Suprapubic skin (tissue), 4 donors: ENCODE data around the gene NEMP1. TPM values are rescaled to one million over a fixed set of nuclear protein-coding genes. Genes with fewer than 3 reads are reported as not detected.
"Not testable (repeated sequence)": the region's sequence is repeated elsewhere in the genome, so short reads cannot be mapped to it uniquely, and the experiment has no call there.

Experiments
- DNase-seq, 2 donors: peaks; one replicate each; pipeline ENCODE4 v3.0.0-alpha.2; 2019; ENCODE audit warnings: low spot score in 2 of 2
- H3K27ac ChIP-seq: fragments of 200-600 bp; sonication (generic); one replicate; pipeline ENCODE4 v1.5.1; 2019
- H3K27me3 ChIP-seq: fragments of 200-600 bp; sonication (generic); one replicate; pipeline ENCODE4 v1.5.1; 2019
- H3K36me3 ChIP-seq: fragments of 200-600 bp; sonication (generic); one replicate; pipeline ENCODE4 v1.5.1; 2019
- H3K4me1 ChIP-seq: fragments of 200-600 bp; sonication (generic); one replicate; pipeline ENCODE4 v1.5.1; 2019
- H3K4me3 ChIP-seq: fragments of 200-600 bp; sonication (generic); one replicate; pipeline ENCODE4 v1.5.1; 2019; ENCODE audit warnings: mild to moderate bottlenecking
- H3K9me3 ChIP-seq: fragments of 200-600 bp; sonication (generic); one replicate; pipeline ENCODE4 v1.5.1; 2019
- EP300 ChIP-seq: sonication (generic); formaldehyde crosslinking; IDR thresholded peaks from one replicate; pipeline ENCODE4 v1.6.1; 2017; ENCODE audit warnings: antibody characterized with exemption
- POLR2A ChIP-seq, 2 donors: fragments of 450-650 bp; IDR thresholded peaks; one replicate each; pipeline ENCODE4 v1.6.1; 2017; ENCODE audit warnings: antibody characterized with exemption in 2 of 2, mild to moderate bottlenecking in 2 of 2, moderate library complexity in 2 of 2
- POLR2AphosphoS5 ChIP-seq, 3 donors: sonication (generic); formaldehyde crosslinking; IDR thresholded peaks; one replicate each; pipeline ENCODE4 v1.6.1; 2017; ENCODE audit warnings: antibody characterized with exemption in 3 of 3
- WGBS: methylation state at CpG from one replicate; pipeline ENCODE4 v1.1.5; 2018; 5-methylcytosine and 5-hydroxymethylcytosine counted together
- total RNA-seq, 4 donors: library from RNA; depleted of rRNA; stranded (reverse); fragments of >200 nt; gene quantifications; one replicate each; pipeline ENCODE4 v1.1.0, GENCODE V29; 2016
- TF ChIP-seq, protein P1 (sequence below), 2 donors: fragments of 200-600 bp in 1 of 2; fragments of 450-650 bp in 1 of 2; sonication (generic) in 1 of 2; IDR thresholded peaks; one replicate each; pipeline ENCODE4 v1.5.1; 2016 to 2019; ENCODE audit warnings: antibody characterized with exemption in 2 of 2, mild to moderate bottlenecking in 1 of 2, moderate library complexity in 1 of 2

The NEMP1 gene
- total RNA-seq, 4 donors from 2014 or later = 6.5 to 31.2 (median 9.5) TPM

- H3K4me3 ChIP-seq = no peak overlapping the region
- H3K4me1 ChIP-seq = peaks cover 14% of the 10 kb centered on the region
- H3K27ac ChIP-seq = no peak overlapping the region
- DNase-seq = no peak
- H3K27me3 ChIP-seq = no peaks in the 10 kb centered on the region
- peaks cover 11% of the 10 kb centered on the region for H3K36me3 ChIP-seq
- WGBS = 93% methylated on average over 2 of the region's 2 CpGs
- TF ChIP-seq, protein P1, sequence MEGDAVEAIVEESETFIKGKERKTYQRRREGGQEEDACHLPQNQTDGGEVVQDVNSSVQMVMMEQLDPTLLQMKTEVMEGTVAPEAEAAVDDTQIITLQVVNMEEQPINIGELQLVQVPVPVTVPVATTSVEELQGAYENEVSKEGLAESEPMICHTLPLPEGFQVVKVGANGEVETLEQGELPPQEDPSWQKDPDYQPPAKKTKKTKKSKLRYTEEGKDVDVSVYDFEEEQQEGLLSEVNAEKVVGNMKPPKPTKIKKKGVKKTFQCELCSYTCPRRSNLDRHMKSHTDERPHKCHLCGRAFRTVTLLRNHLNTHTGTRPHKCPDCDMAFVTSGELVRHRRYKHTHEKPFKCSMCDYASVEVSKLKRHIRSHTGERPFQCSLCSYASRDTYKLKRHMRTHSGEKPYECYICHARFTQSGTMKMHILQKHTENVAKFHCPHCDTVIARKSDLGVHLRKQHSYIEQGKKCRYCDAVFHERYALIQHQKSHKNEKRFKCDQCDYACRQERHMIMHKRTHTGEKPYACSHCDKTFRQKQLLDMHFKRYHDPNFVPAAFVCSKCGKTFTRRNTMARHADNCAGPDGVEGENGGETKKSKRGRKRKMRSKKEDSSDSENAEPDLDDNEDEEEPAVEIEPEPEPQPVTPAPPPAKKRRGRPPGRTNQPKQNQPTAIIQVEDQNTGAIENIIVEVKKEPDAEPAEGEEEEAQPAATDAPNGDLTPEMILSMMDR (IDR thresholded peaks at IDR 0.05) = no peak
- TF ChIP-seq POLR2AphosphoS5 (IDR thresholded peaks at IDR 0.05) = no peak
- no peak for TF ChIP-seq EP300
- no peak for TF ChIP-seq POLR2A (IDR thresholded peaks at IDR 0.05)
- H3K9me3 ChIP-seq = no peaks in the 10 kb centered on the region
These were observed 12.3 kb downstream of the NEMP1 start for GRCh38 chr12:57066245-57066644.

DNA sequence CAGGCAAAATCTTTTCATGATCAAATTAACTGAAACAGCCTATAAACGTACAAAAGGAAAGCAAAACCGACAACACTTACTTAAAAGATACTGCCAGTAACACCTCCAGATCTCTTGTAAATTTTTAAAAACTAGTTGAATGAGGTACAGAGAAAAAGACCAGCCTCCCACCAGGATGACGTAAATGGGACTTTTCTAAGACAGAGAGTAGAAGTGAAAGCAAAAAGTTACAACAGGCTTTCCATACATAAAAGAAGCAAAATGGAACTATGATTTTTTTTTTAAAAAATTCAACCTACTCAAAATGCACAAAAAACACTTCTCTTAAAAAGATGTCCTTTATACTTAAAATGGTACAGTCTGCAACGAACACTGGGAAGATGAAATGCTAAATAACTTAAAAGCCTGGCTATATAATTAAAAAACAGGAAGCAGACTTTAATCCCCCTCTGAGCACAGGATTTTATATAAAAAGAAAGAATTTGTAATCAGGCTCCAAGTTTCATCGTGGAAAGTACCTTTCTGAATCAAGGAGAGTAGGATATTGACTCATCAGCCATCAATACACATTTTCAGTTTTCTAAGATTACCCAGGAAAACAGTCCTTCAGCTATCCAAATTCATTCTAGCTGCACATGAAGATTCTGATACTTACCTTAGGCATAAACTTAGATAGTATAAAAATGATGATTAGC, 14.5 kb downstream of the NEMP1 start:
- peaks cover 16% of the 10 kb centered on the region for H3K36me3 ChIP-seq
- no peaks in the 10 kb centered on the region for H3K27me3 ChIP-seq
- DNase-seq = no peak
- H3K27ac ChIP-seq = no peak overlapping the region
- no peaks in the 10 kb centered on the region for H3K9me3 ChIP-seq
- TF ChIP-seq POLR2AphosphoS5 (IDR thresholded peaks at IDR 0.05) (no peak), EP300 (no peak), POLR2A (IDR thresholded peaks at IDR 0.05) (no peak)
- TF ChIP-seq, protein P1 (IDR thresholded peaks at IDR 0.05) = no peak
- WGBS = 66% methylated on average over 5 of the region's 5 CpGs
- no peak overlapping the region for H3K4me3 ChIP-seq
- peaks cover 3% of the 10 kb centered on the region for H3K4me1 ChIP-seq

DNA sequence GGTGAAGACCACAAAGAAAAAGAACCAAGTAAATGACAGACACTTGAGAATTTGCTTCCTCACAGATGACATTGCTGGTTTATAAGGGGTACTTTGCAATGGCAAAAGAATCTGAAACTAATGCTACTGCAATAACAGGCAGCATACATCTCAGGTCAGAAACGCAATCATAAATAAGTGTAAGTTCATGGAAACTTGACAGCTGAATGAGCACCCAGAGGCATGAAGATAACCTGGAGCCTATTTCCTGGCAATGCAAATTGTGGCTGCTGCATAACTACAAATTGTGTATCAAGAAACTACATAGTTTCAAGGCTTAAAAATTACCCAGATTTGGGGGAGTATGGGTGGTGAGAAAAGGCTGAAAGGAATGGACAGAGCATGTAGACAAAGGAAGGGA, 20.1 kb downstream of the NEMP1 start:
- H3K4me3 ChIP-seq = no peak overlapping the region
- no peaks in the 10 kb centered on the region for H3K27me3 ChIP-seq
- H3K4me1 ChIP-seq = no peaks in the 10 kb centered on the region
- no peaks in the 10 kb centered on the region for H3K9me3 ChIP-seq
- TF ChIP-seq, protein P1 (IDR thresholded peaks at IDR 0.05) = no peak
- TF ChIP-seq POLR2AphosphoS5 (IDR thresholded peaks at IDR 0.05) (no peak), EP300 (no peak), POLR2A (IDR thresholded peaks at IDR 0.05) (no peak)
- WGBS = 96% methylated on average over 1 of the region's 1 CpG
- DNase-seq = no peak
- H3K27ac ChIP-seq = no peak overlapping the region
- H3K36me3 ChIP-seq = peaks cover 37% of the 10 kb centered on the region

GRCh38 chr12:57057067-57057751, 21.4 kb downstream of the NEMP1 start:
- WGBS = 81% methylated on average over 6 of the region's 6 CpGs
- no peaks in the 10 kb centered on the region for H3K4me1 ChIP-seq
- H3K36me3 ChIP-seq = peaks cover 37% of the 10 kb centered on the region
- no peak overlapping the region for H3K27ac ChIP-seq
- no peaks in the 10 kb centered on the region for H3K27me3 ChIP-seq
- TF ChIP-seq, protein P1 (IDR thresholded peaks at IDR 0.05) = no peak
- H3K4me3 ChIP-seq = no peak overlapping the region
- no peak for DNase-seq
- H3K9me3 ChIP-seq = no peaks in the 10 kb centered on the region

DNA sequence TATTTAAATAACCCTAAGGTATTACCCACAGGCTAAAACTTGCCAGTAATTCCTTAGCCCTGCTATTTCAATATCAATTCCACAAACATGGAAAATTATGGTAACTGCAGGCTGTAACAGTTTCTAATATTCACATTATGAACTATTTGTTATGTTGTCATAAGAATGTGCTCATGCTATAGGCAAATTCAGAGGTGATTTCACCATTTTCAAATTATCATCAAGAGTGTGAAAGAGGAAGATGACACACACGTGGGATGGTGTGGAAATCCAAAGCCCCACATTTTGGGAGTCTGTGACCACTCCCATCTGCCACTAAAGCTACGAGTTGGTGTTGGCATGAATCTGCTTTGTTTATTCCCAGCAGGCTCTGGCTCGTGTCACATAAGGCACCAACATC, 22.8 kb downstream of the NEMP1 start:
- DNase-seq = no peak
- Histone ChIP-seq H3K4me3 (no peak overlapping the region), H3K27ac (no peak overlapping the region), H3K9me3 (no peaks in the 10 kb centered on the region), H3K4me1 (no peaks in the 10 kb centered on the region), H3K27me3 (no peaks in the 10 kb centered on the region), H3K36me3 (peaks cover 37% of the 10 kb centered on the region)
- WGBS = 20% methylated on average over 3 of the region's 3 CpGs
- TF ChIP-seq, protein P1 (IDR thresholded peaks at IDR 0.05) = no peak
- TF ChIP-seq POLR2A (IDR thresholded peaks at IDR 0.05) = no peak
- no peak for TF ChIP-seq EP300
- TF ChIP-seq POLR2AphosphoS5 (IDR thresholded peaks at IDR 0.05) = no peak

GRCh38 chr12:57053901-57054300, 24.7 kb downstream of the NEMP1 start:
- not testable (repeated sequence) for H3K9me3 ChIP-seq, DNase-seq
- H3K36me3 ChIP-seq = peaks cover 23% of the 10 kb centered on the region

GRCh38 chr12:57053146-57053545, 25.4 kb downstream of the NEMP1 start:
- H3K27me3 ChIP-seq, H3K27ac ChIP-seq, H3K4me1 ChIP-seq, DNase-seq, H3K9me3 ChIP-seq, H3K4me3 ChIP-seq: not testable (repeated sequence)
- WGBS = 98% methylated on average over 4 of the region's 4 CpGs
- H3K36me3 ChIP-seq = peaks cover 15% of the 10 kb centered on the region

More at GRCh38 chr12:57053901-57054300, 24.7 kb downstream of the NEMP1 start:
- H3K27me3 ChIP-seq, H3K4me3 ChIP-seq, H3K4me1 ChIP-seq, H3K27ac ChIP-seq: not testable (repeated sequence)
- WGBS = 96% methylated on average over 4 of the region's 4 CpGs
